Erythroblast (primary cell): ENCODE measurements around the gene GALNT16.

Experiments
- GATA1 ChIP-seq: IDR thresholded peaks from 2 replicates; pipeline ENCODE4 v1.6.1; 2011; ENCODE audit warnings: low read depth, mild to moderate bottlenecking, control low read depth, low read length, moderate library complexity
- POLR2A ChIP-seq: IDR thresholded peaks from 2 replicates; pipeline ENCODE4 v1.6.1; 2011; ENCODE audit warnings: mild to moderate bottlenecking, low read length

DNA sequence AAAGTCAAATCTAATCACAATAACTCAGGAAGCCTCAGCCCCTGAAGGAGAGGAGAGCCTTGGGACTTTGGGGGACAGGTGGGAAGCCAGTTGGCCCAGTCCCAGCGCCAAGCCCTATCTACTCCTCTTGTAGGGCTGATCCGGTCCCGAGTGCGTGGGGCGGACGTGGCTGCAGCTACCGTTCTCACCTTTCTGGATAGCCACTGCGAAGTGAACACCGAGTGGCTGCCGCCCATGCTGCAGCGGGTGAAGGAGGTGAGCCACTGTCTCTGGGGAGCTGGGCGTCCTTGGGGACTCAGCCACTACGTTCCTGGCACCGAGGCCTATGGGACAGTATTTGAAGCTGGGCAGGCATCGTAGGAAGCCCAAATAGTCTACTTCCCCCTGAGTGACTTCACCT, 68.4 kb downstream of the GALNT16 start:
- TF ChIP-seq POLR2A, result no peak
- no peak for TF ChIP-seq GATA1
